SK-N-MC (cell line): ENCODE measurements around the gene SEPSECS.

ENCODE experiments used
- DNase-seq: peaks from one replicate; pipeline ENCODE4 v3.0.0-alpha.2; 2011; ENCODE audit warnings: low read depth, low spot score
- H3K27ac ChIP-seq: fragments of 200-600 bp; sonication (generic); 2 replicates; pipeline ENCODE4 v1.5.1; 2016; ENCODE audit warnings: mixed run types
- H3K36me3 ChIP-seq: fragments of 200-600 bp; sonication (generic); 2 replicates; pipeline ENCODE4 v1.6.1; 2017; ENCODE audit warnings: antibody characterized with exemption, low read length, mixed read lengths; ENCODE audit not compliant: insufficient read depth
- H3K4me3 ChIP-seq: fragments of 200-600 bp; sonication (generic); 2 replicates; pipeline ENCODE4 v1.5.1; 2016
- H3K9ac ChIP-seq: fragments of 200-600 bp; sonication (generic); 2 replicates; pipeline ENCODE4 v1.8.0; 2017; ENCODE audit warnings: mixed run types, mixed read lengths; ENCODE audit not compliant: insufficient read length
- H3K9me3 ChIP-seq: fragments of 200-600 bp; sonication (generic); 2 replicates; pipeline ENCODE4 v1.6.1; 2017; ENCODE audit warnings: low read depth, mild to moderate bottlenecking, antibody characterized with exemption, low read length, moderate library complexity, mixed read lengths
- EZH2 ChIP-seq: fragments of 200-600 bp; sonication (generic); IDR thresholded peaks from one replicate; pipeline ENCODE4 v1.6.1; 2017; ENCODE audit warnings: antibody characterized with exemption
- FOXP2 ChIP-seq: optimal IDR thresholded peaks from 2 replicates; pipeline ENCODE3; 2011; ENCODE audit warnings: mild to moderate bottlenecking, moderate library complexity; ENCODE audit not compliant: insufficient read depth; ENCODE audit errors: extremely low read length, control extremely low read depth
- POLR2AphosphoS5 ChIP-seq: IDR thresholded peaks from 2 replicates; pipeline ENCODE4 v1.6.1; 2012; ENCODE audit warnings: mild to moderate bottlenecking, low read depth, low read length, borderline replicate concordance

The SEPSECS gene

GRCh38 chr4:25075851-25076250, 84.4 kb downstream of the SEPSECS start:
- TF ChIP-seq EZH2: no peak
- no peak for TF ChIP-seq FOXP2
- Histone ChIP-seq H3K9me3 (no peaks in the 10 kb centered on the region), H3K9ac (no peak overlapping the region), H3K27ac (no peak overlapping the region), H3K36me3 (no peaks in the 10 kb centered on the region), H3K4me3 (no peak overlapping the region)
- no peak for DNase-seq

DNA sequence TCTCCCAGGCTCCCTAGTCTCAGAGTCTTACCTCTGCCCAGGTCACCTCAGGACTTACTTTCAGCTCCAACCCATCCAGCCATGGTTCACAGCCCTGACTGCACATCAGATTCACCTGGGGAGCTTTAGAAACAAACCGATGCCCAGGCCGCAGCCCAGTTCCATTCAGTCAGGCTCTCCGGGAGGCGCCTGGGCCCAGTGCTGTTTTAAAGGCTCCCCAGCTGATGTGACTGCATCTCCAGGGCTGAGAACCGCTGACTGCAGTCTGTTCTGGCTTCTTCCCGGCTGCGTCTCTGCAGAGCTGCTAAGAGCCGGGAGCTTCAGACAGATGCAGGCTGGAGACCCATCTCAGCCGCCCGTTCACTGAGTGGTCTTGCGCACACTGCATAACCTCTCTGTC, 85.1 kb downstream of the SEPSECS start:
- TF ChIP-seq FOXP2 (no peak), EZH2 (no peak), POLR2AphosphoS5 (no peak)
- Histone ChIP-seq H3K36me3 (no peaks in the 10 kb centered on the region), H3K4me3 (no peak overlapping the region), H3K27ac (no peak overlapping the region), H3K9me3 (no peaks in the 10 kb centered on the region), H3K9ac (no peak overlapping the region)
- DNase-seq: no peak

- Histone ChIP-seq H3K4me3 (no peak overlapping the region), H3K9ac (no peak overlapping the region)
- TF ChIP-seq POLR2AphosphoS5 (no peak), FOXP2 (no peak), EZH2 (no peak)
Observed at GRCh38 chr4:25070545-25070944, 89.7 kb downstream of the SEPSECS start.

More at GRCh38 chr4:25070545-25070944, 89.7 kb downstream of the SEPSECS start:
- DNase-seq: no peak
- no peak overlapping the region for H3K27ac ChIP-seq
- H3K9me3 ChIP-seq: no peaks in the 10 kb centered on the region
- no peaks in the 10 kb centered on the region for H3K36me3 ChIP-seq
